Measurements from ENCODE around the gene SPOCD1.

DNA sequence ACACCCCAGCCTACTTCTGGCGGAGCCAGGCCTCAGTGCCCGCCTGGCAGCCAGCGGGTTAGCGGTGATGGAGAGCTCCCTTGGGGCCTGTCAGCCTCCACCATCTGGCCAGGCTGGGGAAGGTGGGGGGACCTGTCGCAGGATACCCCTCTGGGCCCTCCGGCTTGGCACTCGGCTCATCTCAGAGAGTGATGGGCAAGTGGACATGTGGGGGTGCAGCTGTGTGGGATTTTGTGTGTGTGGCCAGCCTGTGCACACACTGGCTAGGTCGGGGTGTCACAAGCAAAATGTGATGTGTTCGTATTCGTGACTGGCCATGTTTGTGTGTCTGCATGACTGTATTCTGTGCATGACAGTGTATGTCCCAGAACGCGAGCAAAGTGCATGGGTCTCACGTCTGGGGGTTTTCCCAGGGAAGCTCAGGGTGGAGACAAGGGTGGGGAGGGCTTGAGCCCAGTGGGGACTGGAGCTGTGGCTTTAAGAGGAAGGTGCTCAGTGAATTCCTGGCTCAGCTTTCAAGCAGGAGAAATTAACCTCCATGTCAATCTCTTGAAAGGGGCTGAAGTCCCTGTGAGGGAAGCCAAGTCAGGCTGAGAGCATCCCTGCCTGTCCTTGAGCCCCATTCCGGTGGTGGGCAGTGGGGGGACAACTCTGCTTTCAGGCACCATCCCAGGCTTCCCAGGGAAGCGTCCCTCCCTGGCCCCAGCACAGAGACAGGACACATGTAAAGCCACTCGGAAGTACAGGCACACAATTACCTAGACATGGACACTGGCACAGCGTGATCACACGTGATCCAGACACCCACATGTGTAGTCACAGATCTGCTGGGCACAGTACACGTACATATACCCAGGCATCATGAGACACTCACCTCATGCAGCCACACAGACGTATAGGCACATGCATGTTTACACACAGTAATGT, 30.5 kb downstream of the SPOCD1 start:
- TF ChIP-seq, protein P1, sequence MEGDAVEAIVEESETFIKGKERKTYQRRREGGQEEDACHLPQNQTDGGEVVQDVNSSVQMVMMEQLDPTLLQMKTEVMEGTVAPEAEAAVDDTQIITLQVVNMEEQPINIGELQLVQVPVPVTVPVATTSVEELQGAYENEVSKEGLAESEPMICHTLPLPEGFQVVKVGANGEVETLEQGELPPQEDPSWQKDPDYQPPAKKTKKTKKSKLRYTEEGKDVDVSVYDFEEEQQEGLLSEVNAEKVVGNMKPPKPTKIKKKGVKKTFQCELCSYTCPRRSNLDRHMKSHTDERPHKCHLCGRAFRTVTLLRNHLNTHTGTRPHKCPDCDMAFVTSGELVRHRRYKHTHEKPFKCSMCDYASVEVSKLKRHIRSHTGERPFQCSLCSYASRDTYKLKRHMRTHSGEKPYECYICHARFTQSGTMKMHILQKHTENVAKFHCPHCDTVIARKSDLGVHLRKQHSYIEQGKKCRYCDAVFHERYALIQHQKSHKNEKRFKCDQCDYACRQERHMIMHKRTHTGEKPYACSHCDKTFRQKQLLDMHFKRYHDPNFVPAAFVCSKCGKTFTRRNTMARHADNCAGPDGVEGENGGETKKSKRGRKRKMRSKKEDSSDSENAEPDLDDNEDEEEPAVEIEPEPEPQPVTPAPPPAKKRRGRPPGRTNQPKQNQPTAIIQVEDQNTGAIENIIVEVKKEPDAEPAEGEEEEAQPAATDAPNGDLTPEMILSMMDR (IDR thresholded peaks at IDR 0.05) = no peak
- no peak for TF ChIP-seq POLR2A (IDR thresholded peaks at IDR 0.05)

All from prostate gland (tissue), 2 donors.